Chondrocyte (in vitro differentiated cells): ENCODE data around the gene SAMMSON. TPM values are rescaled to one million over a fixed set of nuclear protein-coding genes. Genes with fewer than 3 reads are reported as not detected.

Source experiments
- DNase-seq: peaks from one replicate; pipeline ENCODE4 v3.0.0; 2021; ENCODE audit warnings: mixed read lengths, low spot score
- H3K27ac Mint-ChIP-seq: one replicate; pipeline ENCODE4 v1.8.0; 2021; ENCODE audit warnings: mild to moderate bottlenecking, moderate library complexity, mixed read lengths; ENCODE audit not compliant: unreplicated experiment
- H3K27me3 Mint-ChIP-seq: 2 replicates; pipeline ENCODE4 v1.8.0; 2021; ENCODE audit warnings: low read depth, mixed read lengths
- H3K36me3 Mint-ChIP-seq: 2 replicates; pipeline ENCODE4 v1.8.0; 2021; ENCODE audit warnings: low read depth, mixed read lengths
- H3K4me1 Mint-ChIP-seq: 2 replicates; pipeline ENCODE4 v1.8.0; 2021; ENCODE audit warnings: low read depth, mild to moderate bottlenecking, mixed read lengths
- H3K4me3 Mint-ChIP-seq: one replicate; pipeline ENCODE4 v1.8.0; 2021; ENCODE audit warnings: mild to moderate bottlenecking, moderate library complexity, mixed read lengths; ENCODE audit not compliant: unreplicated experiment
- H3K9me3 Mint-ChIP-seq: 2 replicates; pipeline ENCODE4 v1.8.0; 2021; ENCODE audit warnings: low read depth, mixed read lengths
- total RNA-seq: library from RNA; stranded (reverse); gene quantifications from 3 replicates; pipeline ENCODE4 v1.2.1, GENCODE V29; 2021
- TF ChIP-seq, protein P1 (sequence below): fragments of 200-600 bp; sonication (generic); IDR thresholded peaks from 2 replicates; pipeline ENCODE4 v1.5.0; 2021; ENCODE audit warnings: antibody characterized with exemption, mild to moderate bottlenecking, moderate library complexity

SAMMSON gene
- total RNA-seq, 1 donor from 2014 or later, result not detected

DNA sequence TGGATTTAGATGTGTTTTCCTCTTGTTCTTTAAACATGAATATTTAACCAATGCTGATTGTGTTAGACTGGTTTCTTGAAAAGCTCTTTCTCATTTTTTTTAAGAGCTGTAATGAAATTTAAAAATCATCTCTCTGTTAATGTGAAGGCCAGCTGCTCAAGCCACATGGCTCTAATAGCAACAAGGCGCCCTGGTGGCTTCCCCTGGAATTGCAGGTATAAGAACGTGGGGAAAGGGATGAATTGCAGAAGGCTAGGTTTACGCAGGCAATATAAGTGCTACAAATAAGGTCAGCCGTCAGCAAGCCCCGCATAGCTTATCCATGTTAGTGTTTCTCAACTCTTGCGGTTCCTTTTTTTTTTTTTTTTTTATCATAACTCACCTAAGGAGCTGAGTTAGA, 108.5 kb downstream of the SAMMSON start:
- no peak overlapping the region for H3K4me3 Mint-ChIP-seq
- H3K27me3 Mint-ChIP-seq, result peaks cover 43% of the 10 kb centered on the region
- H3K4me1 Mint-ChIP-seq, result no peaks in the 10 kb centered on the region
- TF ChIP-seq, protein P1, sequence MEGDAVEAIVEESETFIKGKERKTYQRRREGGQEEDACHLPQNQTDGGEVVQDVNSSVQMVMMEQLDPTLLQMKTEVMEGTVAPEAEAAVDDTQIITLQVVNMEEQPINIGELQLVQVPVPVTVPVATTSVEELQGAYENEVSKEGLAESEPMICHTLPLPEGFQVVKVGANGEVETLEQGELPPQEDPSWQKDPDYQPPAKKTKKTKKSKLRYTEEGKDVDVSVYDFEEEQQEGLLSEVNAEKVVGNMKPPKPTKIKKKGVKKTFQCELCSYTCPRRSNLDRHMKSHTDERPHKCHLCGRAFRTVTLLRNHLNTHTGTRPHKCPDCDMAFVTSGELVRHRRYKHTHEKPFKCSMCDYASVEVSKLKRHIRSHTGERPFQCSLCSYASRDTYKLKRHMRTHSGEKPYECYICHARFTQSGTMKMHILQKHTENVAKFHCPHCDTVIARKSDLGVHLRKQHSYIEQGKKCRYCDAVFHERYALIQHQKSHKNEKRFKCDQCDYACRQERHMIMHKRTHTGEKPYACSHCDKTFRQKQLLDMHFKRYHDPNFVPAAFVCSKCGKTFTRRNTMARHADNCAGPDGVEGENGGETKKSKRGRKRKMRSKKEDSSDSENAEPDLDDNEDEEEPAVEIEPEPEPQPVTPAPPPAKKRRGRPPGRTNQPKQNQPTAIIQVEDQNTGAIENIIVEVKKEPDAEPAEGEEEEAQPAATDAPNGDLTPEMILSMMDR, result peak; percentile 67
- no peak for DNase-seq
- H3K9me3 Mint-ChIP-seq, result no peaks in the 10 kb centered on the region
- peaks cover 2% of the 10 kb centered on the region for H3K36me3 Mint-ChIP-seq
- no peak overlapping the region for H3K27ac Mint-ChIP-seq

DNA sequence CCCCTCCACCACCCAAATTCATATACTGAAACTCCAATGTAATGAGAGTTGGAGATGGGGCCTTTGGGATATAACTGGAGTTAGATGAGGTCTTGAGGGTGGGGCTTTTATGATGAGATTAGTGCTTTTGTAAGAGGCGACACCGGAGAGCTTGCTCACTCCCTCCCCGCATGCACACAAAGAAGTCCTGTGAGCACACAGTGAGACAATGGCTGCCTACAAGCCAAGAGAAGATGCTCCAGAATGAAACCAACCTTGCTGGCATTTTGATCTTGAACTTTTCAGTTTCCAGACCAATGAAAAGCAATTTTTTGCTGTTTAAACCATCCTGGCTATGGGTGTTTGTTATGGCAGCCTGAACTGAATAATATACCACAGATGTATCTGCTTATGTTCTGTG, 109.0 kb downstream of the SAMMSON start:
- Mint-ChIP-seq H3K4me3 (no peak overlapping the region), H3K36me3 (peaks cover 2% of the 10 kb centered on the region), H3K27me3 (peaks cover 43% of the 10 kb centered on the region), H3K9me3 (no peaks in the 10 kb centered on the region), H3K27ac (no peak overlapping the region), H3K4me1 (no peaks in the 10 kb centered on the region)
- no peak for DNase-seq
- TF ChIP-seq, protein P1, result no peak

GRCh38 chr3:70110066-70110465, 110.5 kb downstream of the SAMMSON start:
- Mint-ChIP-seq H3K27me3 (peaks cover 48% of the 10 kb centered on the region), H3K4me1 (no peaks in the 10 kb centered on the region), H3K27ac (no peak overlapping the region), H3K9me3 (no peaks in the 10 kb centered on the region), H3K4me3 (no peak overlapping the region), H3K36me3 (peaks cover 2% of the 10 kb centered on the region)
- DNase-seq, result no peak
- TF ChIP-seq, protein P1, result no peak

DNA sequence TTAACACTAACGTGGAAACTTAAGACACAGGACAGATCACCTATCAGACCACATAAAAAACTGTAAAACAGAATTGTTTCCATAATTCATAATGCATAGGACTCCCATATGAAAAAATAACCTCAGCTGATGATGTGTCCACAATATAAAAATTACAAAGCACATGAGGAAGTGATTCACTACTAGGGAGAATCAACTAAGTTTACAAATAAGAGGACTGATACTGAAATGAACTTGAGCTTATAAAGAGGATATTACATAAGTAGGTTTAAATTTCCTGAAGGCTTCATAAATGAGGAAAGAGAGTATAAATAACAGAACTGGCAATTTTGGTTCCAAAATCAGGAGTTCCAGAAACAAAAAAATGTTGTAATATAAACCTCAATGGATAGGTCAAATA, 111.9 kb downstream of the SAMMSON start:
- TF ChIP-seq, protein P1, result no peak
- Mint-ChIP-seq H3K27ac (no peak overlapping the region), H3K27me3 (peaks cover 51% of the 10 kb centered on the region), H3K4me3 (no peak overlapping the region), H3K9me3 (no peaks in the 10 kb centered on the region), H3K36me3 (peaks cover 2% of the 10 kb centered on the region), H3K4me1 (no peaks in the 10 kb centered on the region)
- no peak for DNase-seq

GRCh38 chr3:70112751-70113150, 113.2 kb downstream of the SAMMSON start:
- H3K27ac Mint-ChIP-seq, result no peak overlapping the region
- TF ChIP-seq, protein P1, result no peak

More at GRCh38 chr3:70112751-70113150, 113.2 kb downstream of the SAMMSON start:
- Mint-ChIP-seq H3K27me3 (peaks cover 52% of the 10 kb centered on the region), H3K9me3 (no peaks in the 10 kb centered on the region), H3K36me3 (peaks cover 2% of the 10 kb centered on the region), H3K4me1 (no peaks in the 10 kb centered on the region), H3K4me3 (no peak overlapping the region)
- no peak for DNase-seq
